ENCODE results near the gene MINAR1.
"Not testable (repeated sequence)": the region's sequence is repeated elsewhere in the genome, so short reads cannot be mapped to it uniquely, and the experiment has no call there.

The MINAR1 gene, protein sequence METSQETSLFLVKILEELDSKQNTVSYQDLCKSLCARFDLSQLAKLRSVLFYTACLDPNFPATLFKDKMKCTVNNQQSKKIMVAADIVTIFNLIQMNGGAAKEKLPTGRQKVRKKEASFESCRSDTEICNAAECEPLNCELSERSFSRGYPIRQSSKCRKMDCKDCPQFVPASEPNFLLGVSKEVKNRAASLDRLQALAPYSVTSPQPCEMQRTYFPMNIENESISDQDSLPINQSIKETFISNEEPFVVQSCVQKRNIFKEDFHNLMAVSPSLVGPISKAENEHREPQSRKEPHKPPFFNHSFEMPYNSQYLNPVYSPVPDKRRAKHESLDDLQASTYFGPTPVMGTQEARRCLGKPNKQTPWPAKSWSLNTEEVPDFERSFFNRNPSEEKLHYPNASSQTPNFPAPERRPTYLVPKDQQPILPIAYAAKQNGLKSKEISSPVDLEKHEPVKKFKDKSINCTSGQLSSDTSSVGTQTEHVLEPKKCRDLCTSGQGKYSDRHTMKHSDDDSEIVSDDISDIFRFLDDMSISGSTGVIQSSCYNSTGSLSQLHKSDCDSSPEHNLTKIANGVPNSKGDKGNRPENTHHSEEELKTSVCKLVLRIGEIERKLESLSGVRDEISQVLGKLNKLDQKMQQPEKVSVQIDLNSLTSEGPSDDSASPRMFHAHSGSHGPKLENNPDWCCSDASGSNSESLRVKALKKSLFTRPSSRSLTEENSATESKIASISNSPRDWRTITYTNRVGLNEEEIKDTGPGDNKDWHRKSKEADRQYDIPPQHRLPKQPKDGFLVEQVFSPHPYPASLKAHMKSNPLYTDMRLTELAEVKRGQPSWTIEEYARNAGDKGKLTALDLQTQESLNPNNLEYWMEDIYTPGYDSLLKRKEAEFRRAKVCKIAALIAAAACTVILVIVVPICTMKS

GRCh38 chr15:79431636-79432344, at the start of gene MINAR1:
Gene MINAR1 (plus strand): TSS chr15:79432336. CDS start chr15:79456148, 23,812 bp downstream.
- DNase-seq (ENCODE audit: low read depth in 3 of 3) = no peak

DNA sequence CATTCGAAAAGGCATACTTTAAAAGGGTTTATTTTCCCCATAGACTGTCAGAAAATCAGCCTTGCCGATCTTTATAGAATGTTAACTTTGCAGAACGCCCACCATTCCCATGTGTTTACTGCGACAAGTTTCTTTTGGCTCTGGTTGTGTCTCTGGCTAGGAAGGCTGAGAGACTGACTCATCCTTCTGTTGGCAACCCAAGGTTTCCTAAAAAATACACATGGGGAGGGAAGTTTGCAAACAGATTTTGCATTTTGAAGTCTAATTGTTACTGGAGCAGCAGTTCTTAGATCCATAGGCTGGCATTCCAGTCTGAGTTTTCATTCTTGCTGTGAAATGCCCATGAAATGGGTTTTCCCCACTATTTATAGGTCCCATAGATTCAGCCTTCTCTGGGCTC, 37.9 kb upstream of the MINAR1 start:
- no peak for DNase-seq (ENCODE audit: low read depth in 3 of 3)

DNA sequence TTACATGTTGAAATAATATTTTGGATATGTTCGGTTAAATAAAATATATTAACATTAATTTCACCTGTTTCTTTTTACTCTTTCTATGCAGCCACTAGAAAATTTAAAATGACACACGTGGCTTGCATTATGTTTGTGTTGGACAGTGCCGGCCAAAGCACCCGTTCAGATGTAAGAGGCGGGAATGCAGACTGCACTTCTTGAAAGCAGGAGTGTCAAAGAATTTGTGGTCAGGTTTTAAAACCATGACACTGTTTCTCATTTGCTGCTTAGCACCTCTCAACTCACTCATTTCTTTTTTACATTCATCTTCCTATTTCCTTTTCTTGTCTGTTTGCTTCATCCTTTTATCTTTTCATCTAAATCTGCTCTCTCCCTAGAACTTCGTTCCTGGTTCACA, 35.3 kb upstream of the MINAR1 start:
- DNase-seq (ENCODE audit: low read depth in 3 of 3) = no peak

- no peak for DNase-seq (ENCODE audit: low read depth in 3 of 3)
Measured at GRCh38 chr15:79397269-79397910, 34.7 kb upstream of the MINAR1 start.

GRCh38 chr15:79399606-79400005, 32.5 kb upstream of the MINAR1 start:
- no peak for DNase-seq (ENCODE audit: low read depth in 3 of 3)

- DNase-seq (ENCODE audit: low read depth in 3 of 3) = no peak
Measured at GRCh38 chr15:79400650-79401049, 31.5 kb upstream of the MINAR1 start.

- DNase-seq (ENCODE audit: low read depth in 3 of 3) = no peak
Measured at GRCh38 chr15:79401301-79401700, 30.8 kb upstream of the MINAR1 start.

- DNase-seq (ENCODE audit: low read depth in 3 of 3) = no peak
Measured at GRCh38 chr15:79402136-79402535, 30.0 kb upstream of the MINAR1 start.

DNA sequence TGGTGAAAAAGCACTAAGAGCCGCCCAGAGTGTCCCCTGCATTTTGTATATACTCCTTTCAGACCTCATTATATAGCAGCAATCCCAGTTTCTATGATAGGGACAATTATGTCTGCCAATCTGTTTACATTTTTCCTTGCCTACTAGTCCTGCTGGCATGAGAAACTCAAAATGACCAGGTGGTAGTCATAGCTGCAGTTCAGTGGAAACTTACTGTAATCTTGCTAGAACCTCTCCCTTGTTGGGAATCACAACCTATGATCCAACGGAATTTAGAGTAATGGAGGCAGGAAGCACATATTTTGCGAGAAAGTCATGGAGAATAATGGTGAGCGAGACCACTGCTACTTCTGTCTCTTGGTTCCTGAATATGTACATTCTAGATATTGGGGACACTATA, 28.6 kb upstream of the MINAR1 start:
- no peak for DNase-seq (ENCODE audit: low read depth in 3 of 3)

DNA sequence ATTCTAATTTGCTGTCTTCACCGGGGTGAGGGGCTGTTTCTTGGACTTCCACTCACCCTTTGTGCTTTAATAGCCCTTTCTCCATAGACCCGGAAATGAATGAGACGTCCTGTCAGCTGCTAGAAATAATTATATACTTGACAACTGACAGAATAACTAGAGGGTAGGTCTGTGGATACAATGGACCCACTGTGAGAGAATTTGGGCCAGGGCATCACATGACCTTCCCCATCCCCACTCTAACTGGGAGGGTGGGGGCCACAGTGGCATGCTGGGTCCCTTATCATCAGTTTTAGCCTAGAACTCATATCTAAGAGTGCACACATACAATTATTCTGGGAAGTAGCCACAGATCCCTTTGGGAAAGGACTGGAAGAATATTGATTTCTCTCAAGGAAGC, 25.9 kb upstream of the MINAR1 start:
- DNase-seq (ENCODE audit: low read depth in 3 of 3) = no peak

GRCh38 chr15:79408041-79408440, 24.1 kb upstream of the MINAR1 start:
- no peak for DNase-seq (ENCODE audit: low read depth in 3 of 3)

- DNase-seq (ENCODE audit: low read depth in 3 of 3) = no peak
Measured at GRCh38 chr15:79410237-79410636, 21.9 kb upstream of the MINAR1 start.

GRCh38 chr15:79412010-79412409, 20.1 kb upstream of the MINAR1 start:
- DNase-seq (ENCODE audit: low read depth in 3 of 3) = no peak

DNA sequence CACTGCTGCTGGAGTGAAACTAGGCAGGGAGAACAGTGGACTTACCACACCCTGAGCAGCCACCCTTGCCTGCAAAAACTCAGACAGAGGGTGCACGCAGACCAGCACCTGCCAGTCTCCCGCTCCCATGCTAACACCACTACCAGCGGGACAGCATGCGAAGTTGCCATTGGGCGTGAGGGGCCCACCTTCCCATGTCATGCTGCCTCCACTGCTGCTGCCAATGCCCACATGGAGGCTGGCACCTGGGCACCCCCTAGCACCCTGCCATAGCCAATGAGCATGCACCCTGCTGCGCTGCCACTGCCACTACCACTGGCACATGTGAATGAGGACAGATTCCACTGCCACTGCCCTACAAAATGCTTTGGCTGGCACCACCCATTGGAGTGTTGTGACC, 19.7 kb upstream of the MINAR1 start:
- no peak for DNase-seq (ENCODE audit: low read depth in 3 of 3)

GRCh38 chr15:79416876-79417275, 15.3 kb upstream of the MINAR1 start:
- no peak for DNase-seq (ENCODE audit: low read depth in 3 of 3)

- no peak for DNase-seq (ENCODE audit: low read depth in 3 of 3)
Measured at GRCh38 chr15:79418693-79419279, 13.3 kb upstream of the MINAR1 start.

GRCh38 chr15:79425591-79426295, 6.4 kb upstream of the MINAR1 start:
- no peak for DNase-seq (ENCODE audit: low read depth in 3 of 3)

DNA sequence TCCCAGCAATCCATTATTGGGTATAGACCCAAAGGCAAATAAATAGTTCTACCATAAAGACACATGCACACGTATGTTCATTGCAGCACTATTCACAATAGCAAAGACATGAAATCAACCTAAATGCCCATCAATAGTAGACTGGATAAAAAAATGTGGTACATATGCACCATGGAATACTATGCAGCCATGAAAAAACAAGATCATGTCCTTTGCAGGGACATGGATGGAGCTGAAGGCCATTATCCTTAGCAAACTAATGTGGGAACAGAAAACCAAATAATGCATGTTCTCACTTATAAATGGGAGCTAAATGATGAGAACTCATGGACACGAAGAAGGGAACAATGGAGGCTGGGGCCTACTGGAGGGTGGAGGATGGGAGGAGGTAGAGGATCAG, 5.2 kb upstream of the MINAR1 start:
- DNase-seq (ENCODE audit: low read depth in 3 of 3) = not testable (repeated sequence)

GRCh38 chr15:79427781-79428598, 4.1 kb upstream of the MINAR1 start:
- DNase-seq (ENCODE audit: low read depth in 3 of 3) = no peak

Data from stimulated activated CD4-positive, alpha-beta T cell treated with anti-CD3 and anti-CD28 coated beads, TNF-alpha, amount 100 ng/mL, for 48 hours (primary cell).